Prostate gland (tissue), 2 donors: ENCODE measurements around the gene CLIC5.

Source experiments
- CTCF ChIP-seq, 4 experiments: fragments of 200-600 bp in 2 of 4; fragments of 450-650 bp in 2 of 4; sonication (generic) in 2 of 4; IDR thresholded peaks; 1 replicate in 3 of 4; 2 replicates in 1 of 4; pipeline ENCODE4 v1.5.1; 2016 to 2019; ENCODE audit warnings: antibody characterized with exemption in 4 of 4, mild to moderate bottlenecking in 2 of 4, moderate library complexity in 2 of 4
- POLR2A ChIP-seq: fragments of 450-650 bp; IDR thresholded peaks from one replicate; pipeline ENCODE4 v1.6.1; 2016; ENCODE audit warnings: antibody characterized with exemption, mild to moderate bottlenecking
- POLR2AphosphoS5 ChIP-seq: sonication (generic); formaldehyde crosslinking; IDR thresholded peaks from one replicate; pipeline ENCODE4 v1.6.1; 2017; ENCODE audit warnings: antibody characterized with exemption

- TF ChIP-seq POLR2A = no peak
- no peak for TF ChIP-seq CTCF (IDR thresholded peaks at IDR 0.05)
- no peak for TF ChIP-seq POLR2AphosphoS5
Measured at GRCh38 chr6:46046558-46047174, 31.0 kb upstream of the CLIC5 start.
